Measurements from ENCODE around the gene PPP1R13L.

PPP1R13L gene

GRCh38 chr19:45404557-45405434 lies at the start of gene PPP1R13L:
Gene PPP1R13L, minus strand, starts transcription at chr19:45405069. Its CDS starts 6,751 bp downstream, at chr19:45398318.
- H3K27ac ChIP-seq (ENCODE audit: low read length): peak within 1 kb of the TSS; percentile 96
- peaks cover 0 to 17% of the 10 kb centered on the region in 2 donors for H3K36me3 ChIP-seq (ENCODE audit: control insufficient read depth in 1 of 2, insufficient read depth in 2 of 2, low read length in 2 of 2)
- peak within 1 kb of the TSS; percentile 91 to 96 for H3K4me3 ChIP-seq (ENCODE audit: low read depth in 1 of 2, low read length in 2 of 2)
- peaks cover 4 to 34% of the 10 kb centered on the region in 2 donors for H3K4me1 ChIP-seq (ENCODE audit: control insufficient read depth in 1 of 2, insufficient read depth in 2 of 2, low read length in 2 of 2)
- peaks cover 13% of the 10 kb centered on the region for H3K27me3 ChIP-seq (ENCODE audit: low read depth, low read length)
- no peaks in the 10 kb centered on the region for H3K9me3 ChIP-seq (ENCODE audit: control insufficient read depth in 1 of 2, low read length in 2 of 2)

GRCh38 chr19:45451850-45452387 lies 47.0 kb upstream of the PPP1R13L start:
- Histone ChIP-seq H3K4me1 (ENCODE audit: control insufficient read depth in 1 of 2, insufficient read depth in 2 of 2, low read length in 2 of 2) (peaks cover 3 to 33% of the 10 kb centered on the region in 2 donors), H3K4me3 (ENCODE audit: low read depth in 1 of 2, low read length in 2 of 2) (peak overlapping the region in 1 of 2 donors; percentile 72), H3K27ac (ENCODE audit: low read length) (peak overlapping the region; percentile 84)

GRCh38 chr19:45451131-45451849 lies 46.4 kb upstream of the PPP1R13L start:
- H3K9me3 ChIP-seq (ENCODE audit: control insufficient read depth in 1 of 2, low read length in 2 of 2): no peaks in the 10 kb centered on the region
- peak overlapping the region; percentile 57 to 72 for H3K4me3 ChIP-seq (ENCODE audit: low read depth in 1 of 2, low read length in 2 of 2)
- H3K4me1 ChIP-seq (ENCODE audit: control insufficient read depth in 1 of 2, insufficient read depth in 2 of 2, low read length in 2 of 2): peaks cover 3 to 31% of the 10 kb centered on the region in 2 donors
- H3K27ac ChIP-seq (ENCODE audit: low read length): peak overlapping the region; percentile 84
- no peaks in the 10 kb centered on the region for H3K27me3 ChIP-seq (ENCODE audit: low read depth, low read length)
- H3K36me3 ChIP-seq (ENCODE audit: control insufficient read depth in 1 of 2, insufficient read depth in 2 of 2, low read length in 2 of 2): peaks cover 0 to 12% of the 10 kb centered on the region in 2 donors

More at GRCh38 chr19:45451850-45452387, 47.0 kb upstream of the PPP1R13L start:
- peaks cover 0 to 13% of the 10 kb centered on the region in 2 donors for H3K36me3 ChIP-seq (ENCODE audit: control insufficient read depth in 1 of 2, insufficient read depth in 2 of 2, low read length in 2 of 2)
- H3K9me3 ChIP-seq (ENCODE audit: control insufficient read depth in 1 of 2, low read length in 2 of 2): no peaks in the 10 kb centered on the region
- no peaks in the 10 kb centered on the region for H3K27me3 ChIP-seq (ENCODE audit: low read depth, low read length)

- H3K36me3 ChIP-seq (ENCODE audit: control insufficient read depth in 1 of 2, insufficient read depth in 2 of 2, low read length in 2 of 2): peaks cover 0 to 6% of the 10 kb centered on the region in 2 donors
- no peaks in the 10 kb centered on the region for H3K9me3 ChIP-seq (ENCODE audit: control insufficient read depth in 1 of 2, low read length in 2 of 2)
- no peaks in the 10 kb centered on the region for H3K27me3 ChIP-seq (ENCODE audit: low read depth, low read length)
- H3K4me1 ChIP-seq (ENCODE audit: control insufficient read depth in 1 of 2, insufficient read depth in 2 of 2, low read length in 2 of 2): peaks cover 0 to 24% of the 10 kb centered on the region in 2 donors
- H3K27ac ChIP-seq (ENCODE audit: low read length): peak overlapping the region; percentile 75
- peak overlapping the region; percentile 55 to 64 for H3K4me3 ChIP-seq (ENCODE audit: low read depth in 1 of 2, low read length in 2 of 2)
Observed at GRCh38 chr19:45450012-45450333, 45.1 kb upstream of the PPP1R13L start.

GRCh38 chr19:45448887-45449299 lies 44.0 kb upstream of the PPP1R13L start:
- Histone ChIP-seq H3K9me3 (ENCODE audit: control insufficient read depth in 1 of 2, low read length in 2 of 2) (no peaks in the 10 kb centered on the region), H3K27ac (ENCODE audit: low read length) (peak overlapping the region; percentile 39), H3K4me1 (ENCODE audit: control insufficient read depth in 1 of 2, insufficient read depth in 2 of 2, low read length in 2 of 2) (peaks cover 0 to 30% of the 10 kb centered on the region in 2 donors), H3K27me3 (ENCODE audit: low read depth, low read length) (no peaks in the 10 kb centered on the region), H3K36me3 (ENCODE audit: control insufficient read depth in 1 of 2, insufficient read depth in 2 of 2, low read length in 2 of 2) (peaks cover 0 to 7% of the 10 kb centered on the region in 2 donors), H3K4me3 (ENCODE audit: low read depth in 1 of 2, low read length in 2 of 2) (no peak overlapping the region)

- no peaks in the 10 kb centered on the region for H3K27me3 ChIP-seq (ENCODE audit: low read depth, low read length)
- H3K4me1 ChIP-seq (ENCODE audit: control insufficient read depth in 1 of 2, insufficient read depth in 2 of 2, low read length in 2 of 2): peaks cover 0 to 31% of the 10 kb centered on the region in 2 donors
- H3K36me3 ChIP-seq (ENCODE audit: control insufficient read depth in 1 of 2, insufficient read depth in 2 of 2, low read length in 2 of 2): peaks cover 0 to 10% of the 10 kb centered on the region in 2 donors
- H3K9me3 ChIP-seq (ENCODE audit: control insufficient read depth in 1 of 2, low read length in 2 of 2): no peaks in the 10 kb centered on the region
- H3K27ac ChIP-seq (ENCODE audit: low read length): no peak overlapping the region
- H3K4me3 ChIP-seq (ENCODE audit: low read depth in 1 of 2, low read length in 2 of 2): no peak overlapping the region
Observed at GRCh38 chr19:45448425-45448756, 43.5 kb upstream of the PPP1R13L start.

- H3K4me1 ChIP-seq (ENCODE audit: control insufficient read depth in 1 of 2, insufficient read depth in 2 of 2, low read length in 2 of 2): peaks cover 0 to 40% of the 10 kb centered on the region in 2 donors
- peaks cover 0 to 10% of the 10 kb centered on the region in 2 donors for H3K36me3 ChIP-seq (ENCODE audit: control insufficient read depth in 1 of 2, insufficient read depth in 2 of 2, low read length in 2 of 2)
- no peaks in the 10 kb centered on the region for H3K9me3 ChIP-seq (ENCODE audit: control insufficient read depth in 1 of 2, low read length in 2 of 2)
- H3K27ac ChIP-seq (ENCODE audit: low read length): no peak overlapping the region
- no peak overlapping the region for H3K4me3 ChIP-seq (ENCODE audit: low read depth in 1 of 2, low read length in 2 of 2)
- H3K27me3 ChIP-seq (ENCODE audit: low read depth, low read length): no peaks in the 10 kb centered on the region
Observed at GRCh38 chr19:45446944-45447343, 42.1 kb upstream of the PPP1R13L start.

- no peaks in the 10 kb centered on the region for H3K9me3 ChIP-seq (ENCODE audit: control insufficient read depth in 1 of 2, low read length in 2 of 2)
- H3K27me3 ChIP-seq (ENCODE audit: low read depth, low read length): no peaks in the 10 kb centered on the region
- peaks cover 0 to 40% of the 10 kb centered on the region in 2 donors for H3K4me1 ChIP-seq (ENCODE audit: control insufficient read depth in 1 of 2, insufficient read depth in 2 of 2, low read length in 2 of 2)
- H3K36me3 ChIP-seq (ENCODE audit: control insufficient read depth in 1 of 2, insufficient read depth in 2 of 2, low read length in 2 of 2): peaks cover 0 to 8% of the 10 kb centered on the region in 2 donors
- H3K27ac ChIP-seq (ENCODE audit: low read length): no peak overlapping the region
- H3K4me3 ChIP-seq (ENCODE audit: low read depth in 1 of 2, low read length in 2 of 2): no peak overlapping the region
Observed at GRCh38 chr19:45446295-45446694, 41.4 kb upstream of the PPP1R13L start.

GRCh38 chr19:45445139-45445538 lies 40.3 kb upstream of the PPP1R13L start:
- Histone ChIP-seq H3K27ac (ENCODE audit: low read length) (no peak overlapping the region), H3K36me3 (ENCODE audit: control insufficient read depth in 1 of 2, insufficient read depth in 2 of 2, low read length in 2 of 2) (peaks cover 0 to 4% of the 10 kb centered on the region in 2 donors), H3K4me1 (ENCODE audit: control insufficient read depth in 1 of 2, insufficient read depth in 2 of 2, low read length in 2 of 2) (peaks cover 2 to 42% of the 10 kb centered on the region in 2 donors), H3K9me3 (ENCODE audit: control insufficient read depth in 1 of 2, low read length in 2 of 2) (no peaks in the 10 kb centered on the region), H3K4me3 (ENCODE audit: low read depth in 1 of 2, low read length in 2 of 2) (no peak overlapping the region), H3K27me3 (ENCODE audit: low read depth, low read length) (no peaks in the 10 kb centered on the region)

- H3K27ac ChIP-seq (ENCODE audit: low read length): peak overlapping the region; percentile 63
- peaks cover 0 to 4% of the 10 kb centered on the region in 2 donors for H3K36me3 ChIP-seq (ENCODE audit: control insufficient read depth in 1 of 2, insufficient read depth in 2 of 2, low read length in 2 of 2)
- no peaks in the 10 kb centered on the region for H3K27me3 ChIP-seq (ENCODE audit: low read depth, low read length)
- H3K9me3 ChIP-seq (ENCODE audit: control insufficient read depth in 1 of 2, low read length in 2 of 2): no peaks in the 10 kb centered on the region
- H3K4me1 ChIP-seq (ENCODE audit: control insufficient read depth in 1 of 2, insufficient read depth in 2 of 2, low read length in 2 of 2): peaks cover 3 to 38% of the 10 kb centered on the region in 2 donors
- peak overlapping the region; percentile 52 to 59 for H3K4me3 ChIP-seq (ENCODE audit: low read depth in 1 of 2, low read length in 2 of 2)
Observed at GRCh38 chr19:45444318-45445041, 39.6 kb upstream of the PPP1R13L start.
